Measurements from ENCODE around the gene CRYBA4.

DNA sequence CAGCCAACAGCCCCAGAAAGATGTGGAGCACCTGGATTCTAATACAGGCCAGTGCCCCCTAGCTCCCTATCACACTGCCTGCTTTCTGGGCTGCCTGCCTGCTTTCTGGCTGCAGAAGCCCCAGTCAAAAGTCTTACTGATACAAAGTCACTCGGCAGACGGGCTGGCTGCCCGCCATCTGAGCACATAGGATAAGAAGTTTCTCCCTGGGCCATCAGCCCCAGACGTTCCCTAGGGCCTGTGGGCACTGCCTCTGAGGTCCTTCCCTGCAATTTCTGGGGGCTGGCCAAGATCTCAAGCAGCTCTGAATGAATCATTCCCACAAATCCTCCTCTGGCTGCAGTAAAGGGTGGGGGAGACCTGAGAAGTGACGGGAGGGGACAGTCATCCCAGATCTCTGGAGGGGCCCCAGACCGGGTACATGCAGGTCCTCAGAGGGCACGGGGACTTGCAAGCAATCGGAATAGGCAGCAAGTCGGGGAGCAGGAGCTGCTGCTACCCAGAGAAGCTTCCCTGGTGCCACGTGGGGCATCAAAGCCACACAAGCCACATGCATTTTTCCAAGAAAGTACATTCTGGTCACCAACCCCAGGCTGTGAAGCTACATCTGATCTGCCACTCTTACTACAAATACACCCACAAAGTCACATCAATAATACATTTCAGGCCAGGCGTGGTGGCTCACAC, 36.5 kb upstream of the CRYBA4 start:
- TF ChIP-seq, protein P1, sequence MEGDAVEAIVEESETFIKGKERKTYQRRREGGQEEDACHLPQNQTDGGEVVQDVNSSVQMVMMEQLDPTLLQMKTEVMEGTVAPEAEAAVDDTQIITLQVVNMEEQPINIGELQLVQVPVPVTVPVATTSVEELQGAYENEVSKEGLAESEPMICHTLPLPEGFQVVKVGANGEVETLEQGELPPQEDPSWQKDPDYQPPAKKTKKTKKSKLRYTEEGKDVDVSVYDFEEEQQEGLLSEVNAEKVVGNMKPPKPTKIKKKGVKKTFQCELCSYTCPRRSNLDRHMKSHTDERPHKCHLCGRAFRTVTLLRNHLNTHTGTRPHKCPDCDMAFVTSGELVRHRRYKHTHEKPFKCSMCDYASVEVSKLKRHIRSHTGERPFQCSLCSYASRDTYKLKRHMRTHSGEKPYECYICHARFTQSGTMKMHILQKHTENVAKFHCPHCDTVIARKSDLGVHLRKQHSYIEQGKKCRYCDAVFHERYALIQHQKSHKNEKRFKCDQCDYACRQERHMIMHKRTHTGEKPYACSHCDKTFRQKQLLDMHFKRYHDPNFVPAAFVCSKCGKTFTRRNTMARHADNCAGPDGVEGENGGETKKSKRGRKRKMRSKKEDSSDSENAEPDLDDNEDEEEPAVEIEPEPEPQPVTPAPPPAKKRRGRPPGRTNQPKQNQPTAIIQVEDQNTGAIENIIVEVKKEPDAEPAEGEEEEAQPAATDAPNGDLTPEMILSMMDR (IDR thresholded peaks at IDR 0.05) = peak in 6 of 12 donors; percentile 6 to 47 (median 25)
- no peak for TF ChIP-seq POLR2A (IDR thresholded peaks at IDR 0.05)
